NCI-H345 (cell line): ENCODE results near the gene ZFPL1.
A peak's percentile ranks its signal among the peaks of the same experiment; 100 is the strongest.
"Not testable (repeated sequence)": the region's sequence is repeated elsewhere in the genome, so short reads cannot be mapped to it uniquely, and the experiment has no call there.

ENCODE experiments used
- DNase-seq: peaks from one replicate; lab custom pipeline; 2025; lab: John Stamatoyannopoulos, UW

ZFPL1 gene

GRCh38 chr11:65113839-65114238 lies 29.8 kb downstream of the ZFPL1 start:
- no peak for DNase-seq

GRCh38 chr11:65114538-65115171 lies 30.6 kb downstream of the ZFPL1 start:
- no peak for DNase-seq

- DNase-seq: no peak
Measured at GRCh38 chr11:65115361-65116082, 31.5 kb downstream of the ZFPL1 start.

- DNase-seq: peak; percentile 29
Measured at GRCh38 chr11:65116370-65117205, 32.6 kb downstream of the ZFPL1 start.

- peak; percentile 100 for DNase-seq
Measured at GRCh38 chr11:65117206-65118096, 33.4 kb downstream of the ZFPL1 start, which contains the start of gene ZNHIT2. ZNHIT2 (minus strand) TSS chr11:65117701; CDS start chr11:65117653, 48 bp downstream.

- no peak for DNase-seq
Measured at GRCh38 chr11:65118097-65118837, 34.2 kb downstream of the ZFPL1 start.

GRCh38 chr11:65118891-65119669 lies 35.1 kb downstream of the ZFPL1 start:
- DNase-seq: not testable (repeated sequence)

- DNase-seq: no peak
Measured at GRCh38 chr11:65119670-65119995, 35.6 kb downstream of the ZFPL1 start.

- DNase-seq: no peak
Measured at GRCh38 chr11:65120831-65121230, 36.8 kb downstream of the ZFPL1 start.

- DNase-seq: no peak
Measured at GRCh38 chr11:65121447-65121864, 37.4 kb downstream of the ZFPL1 start.

- DNase-seq: peak; percentile 99
Measured at GRCh38 chr11:65121865-65122696, 38.1 kb downstream of the ZFPL1 start, which contains the start of the genes FAU and MRPL49. FAU (minus strand) TSS chr11:65122134; CDS start chr11:65121813, 321 bp downstream. MRPL49 (plus strand) TSS chr11:65122321; CDS start chr11:65122347, 26 bp downstream.

- no peak for DNase-seq
Measured at GRCh38 chr11:65124480-65125196, 40.6 kb downstream of the ZFPL1 start.

GRCh38 chr11:65125197-65126056 lies 41.4 kb downstream of the ZFPL1 start:
- DNase-seq: no peak

GRCh38 chr11:65126624-65127274 lies 42.7 kb downstream of the ZFPL1 start:
- DNase-seq: no peak

- DNase-seq: no peak
Measured at GRCh38 chr11:65127473-65128181, 43.6 kb downstream of the ZFPL1 start.
